ENCODE data around the gene BSCL2.
"Not testable (repeated sequence)": the region's sequence is repeated elsewhere in the genome, so short reads cannot be mapped to it uniquely, and the experiment has no call there.

Gene BSCL2

GRCh38 chr11:62667460-62667859, 39.8 kb downstream of the BSCL2 start:
- TF ChIP-seq ZNF274 (IDR thresholded peaks at IDR 0.05; ENCODE audit: low read depth, low read length) = no peak
- no peak overlapping the region for H3K4me3 ChIP-seq (ENCODE audit: low read length)

DNA sequence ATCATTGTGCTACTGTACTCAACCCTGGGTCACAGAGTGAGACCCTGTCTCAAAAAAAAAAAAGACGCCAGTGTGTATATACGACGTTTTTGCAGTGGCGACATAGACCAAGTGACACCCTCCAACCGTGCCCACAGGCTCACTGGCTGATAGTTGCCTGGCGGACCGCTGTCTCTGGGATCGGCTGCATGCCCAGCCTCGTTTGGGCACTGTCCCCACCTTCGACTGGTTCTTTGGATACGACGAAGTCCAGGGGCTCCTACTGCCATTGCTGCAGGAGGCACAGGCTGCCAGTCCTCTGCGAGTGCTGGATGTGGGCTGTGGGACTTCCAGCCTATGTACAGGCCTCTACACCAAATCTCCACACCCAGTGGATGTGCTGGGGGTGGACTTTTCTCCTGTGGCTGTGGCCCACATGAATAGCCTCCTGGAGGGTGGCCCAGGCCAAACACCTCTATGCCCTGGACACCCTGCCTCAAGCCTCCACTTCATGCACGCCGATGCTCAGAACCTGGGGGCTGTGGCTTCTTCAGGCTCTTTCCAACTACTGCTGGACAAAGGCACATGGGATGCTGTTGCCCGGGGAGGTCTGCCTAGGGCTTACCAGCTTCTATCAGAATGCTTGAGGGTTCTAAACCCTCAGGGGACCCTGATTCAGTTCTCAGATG, 40.8 kb downstream of the BSCL2 start:
- H3K4me3 ChIP-seq (ENCODE audit: low read length) = peak overlapping the region; percentile 83; the same call in 1 of the 2 replicates
- no peak for TF ChIP-seq ZNF274 (IDR thresholded peaks at IDR 0.05; ENCODE audit: low read depth, low read length)

- peak overlapping the region; percentile 83 for H3K4me3 ChIP-seq (ENCODE audit: low read length)
- TF ChIP-seq ZNF274 (IDR thresholded peaks at IDR 0.05; ENCODE audit: low read depth, low read length) = no peak
Measured at GRCh38 chr11:62665599-62666258, 41.5 kb downstream of the BSCL2 start.

DNA sequence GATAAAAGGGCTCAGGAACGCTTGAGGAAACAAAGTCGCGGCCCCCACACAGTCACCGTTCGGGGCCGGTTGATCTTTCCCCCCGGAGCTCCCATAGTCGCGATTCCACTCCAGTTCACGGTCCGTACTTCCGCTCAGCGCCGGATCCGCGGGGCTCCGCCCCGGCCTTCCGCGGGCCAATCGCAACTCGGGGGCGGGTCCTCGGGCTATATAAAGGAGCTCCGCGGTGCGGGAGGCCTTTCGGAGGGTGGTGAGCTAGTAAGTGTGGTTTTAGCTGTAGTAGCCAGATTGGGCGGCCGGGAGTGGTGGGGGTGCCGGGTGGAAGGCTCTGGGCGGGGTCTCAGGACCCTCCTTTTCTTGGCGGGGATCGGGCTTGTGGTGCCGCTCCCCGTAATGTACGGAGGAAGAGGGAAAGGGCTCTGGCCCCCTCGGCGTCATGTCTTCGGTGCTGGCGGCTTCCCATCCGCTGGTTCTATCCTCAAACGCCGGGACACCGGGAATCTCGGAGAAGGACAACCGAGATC, 42.1 kb downstream of the BSCL2 start, which contains the start of the genes C11orf98 and CSKMT:
Gene C11orf98 (minus strand): TSS at position 136 of the 524 bp plus-strand sequence. CDS start 41 bp downstream, at position 95.
Gene CSKMT (plus strand): TSS at position 238 of the 524 bp plus-strand sequence. CDS start 568 bp downstream, outside the sequence.
- peak within 1 kb of the TSS; percentile 83 for H3K4me3 ChIP-seq (ENCODE audit: low read length)
- no peak for TF ChIP-seq ZNF274 (IDR thresholded peaks at IDR 0.05; ENCODE audit: low read depth, low read length)

GRCh38 chr11:62664405-62665074, 42.7 kb downstream of the BSCL2 start:
- TF ChIP-seq ZNF274 (IDR thresholded peaks at IDR 0.05; ENCODE audit: low read depth, low read length) = no peak
- peak overlapping the region; percentile 83 for H3K4me3 ChIP-seq (ENCODE audit: low read length)

GRCh38 chr11:62656796-62657429, 50.3 kb downstream of the BSCL2 start:
- H3K4me3 ChIP-seq (ENCODE audit: low read length) = no peak overlapping the region
- no peak for TF ChIP-seq ZNF274 (IDR thresholded peaks at IDR 0.05; ENCODE audit: low read depth, low read length)

- TF ChIP-seq ZNF274 (IDR thresholded peaks at IDR 0.05; ENCODE audit: low read depth, low read length) = no peak
- H3K4me3 ChIP-seq (ENCODE audit: low read length) = no peak overlapping the region
Measured at GRCh38 chr11:62654297-62654696, 52.9 kb downstream of the BSCL2 start.

DNA sequence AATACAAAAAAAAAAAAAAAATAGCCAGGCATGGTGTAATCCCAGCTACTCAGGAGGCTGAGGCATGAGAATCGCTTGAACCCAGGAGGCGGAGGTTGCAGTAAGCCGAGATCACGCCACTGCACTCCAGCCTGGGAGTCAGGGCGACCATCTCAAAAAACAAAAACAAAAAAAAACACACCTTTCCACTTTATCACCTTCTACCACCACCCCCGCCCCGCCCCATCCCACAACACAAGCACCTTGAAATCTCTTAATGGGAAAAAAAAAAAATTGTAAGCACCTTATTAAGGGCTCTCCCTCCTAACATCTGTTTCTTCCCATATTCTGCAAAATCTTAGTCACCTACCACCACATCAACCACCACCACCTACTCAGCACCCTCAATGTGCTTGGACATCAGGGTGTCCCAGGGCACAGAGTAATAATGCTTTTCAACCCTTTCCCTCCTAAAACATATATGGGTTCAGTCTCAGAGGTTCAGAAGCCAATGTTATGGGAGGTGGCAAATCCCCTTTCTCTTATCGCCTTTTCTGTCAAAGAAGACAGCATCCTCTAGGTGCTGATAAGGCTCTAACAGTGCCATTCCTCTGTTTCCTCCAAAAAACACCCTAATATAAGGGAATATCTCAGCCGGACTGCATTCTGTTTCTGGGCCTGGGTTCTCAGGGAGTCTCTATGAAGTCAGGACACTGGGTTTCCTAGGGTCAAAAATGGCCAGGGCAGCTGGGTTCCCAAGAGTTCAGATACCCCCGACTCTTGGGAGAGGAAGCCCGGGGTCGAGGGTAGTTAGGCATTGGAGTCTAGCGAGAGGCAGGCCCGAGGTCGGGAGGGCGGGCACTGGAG, 54.8 kb downstream of the BSCL2 start:
- TF ChIP-seq ZNF274 (IDR thresholded peaks at IDR 0.05; ENCODE audit: low read depth, low read length) = no peak

DNA sequence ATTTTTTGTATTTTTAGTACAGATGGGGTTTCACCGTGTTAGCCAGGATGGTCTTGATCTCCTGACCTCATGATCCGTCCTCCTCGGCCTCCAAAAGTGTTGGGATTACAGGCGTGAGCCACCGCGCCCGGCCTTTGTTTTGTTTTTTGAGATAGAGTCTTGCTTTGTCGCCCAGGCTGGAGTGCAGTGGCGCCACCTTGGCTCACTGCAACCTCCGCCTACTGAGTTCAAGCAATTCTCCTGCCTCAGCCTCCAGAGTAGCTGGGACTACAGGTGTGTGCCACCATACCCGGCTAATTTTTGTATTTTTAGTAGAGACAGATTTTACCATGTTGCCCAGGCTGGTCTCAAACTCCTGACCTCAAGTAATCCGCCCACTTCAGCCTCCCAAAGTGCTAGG, 56.9 kb downstream of the BSCL2 start:
- H3K4me3 ChIP-seq (ENCODE audit: low read length) = not testable (repeated sequence)

More for the DNA sequence above, 54.8 kb downstream of the BSCL2 start:
- H3K4me3 ChIP-seq (ENCODE audit: low read length) = peak overlapping the region; percentile 96

DNA sequence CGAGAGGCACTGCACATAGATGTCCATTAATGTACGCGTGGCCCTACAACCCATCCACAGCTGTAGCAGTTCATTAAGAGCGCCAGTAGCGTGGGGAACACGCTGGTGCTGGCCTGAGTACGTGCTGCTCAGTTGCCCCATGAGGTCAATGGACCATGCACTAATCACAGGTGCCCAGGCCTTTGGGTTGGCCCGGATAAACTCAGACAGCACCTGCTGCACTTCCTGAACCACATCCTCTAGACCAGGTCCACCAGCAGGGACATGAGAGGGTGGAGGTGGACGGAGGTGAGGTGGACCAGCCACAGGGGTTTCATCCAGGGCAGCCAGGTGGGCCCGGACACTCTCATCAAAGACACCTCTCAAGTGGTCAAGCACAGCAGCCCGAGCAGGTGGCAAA, 57.7 kb downstream of the BSCL2 start:
- no peak for TF ChIP-seq ZNF274 (IDR thresholded peaks at IDR 0.05; ENCODE audit: low read depth, low read length)
- H3K4me3 ChIP-seq (ENCODE audit: low read length) = no peak overlapping the region

DNA sequence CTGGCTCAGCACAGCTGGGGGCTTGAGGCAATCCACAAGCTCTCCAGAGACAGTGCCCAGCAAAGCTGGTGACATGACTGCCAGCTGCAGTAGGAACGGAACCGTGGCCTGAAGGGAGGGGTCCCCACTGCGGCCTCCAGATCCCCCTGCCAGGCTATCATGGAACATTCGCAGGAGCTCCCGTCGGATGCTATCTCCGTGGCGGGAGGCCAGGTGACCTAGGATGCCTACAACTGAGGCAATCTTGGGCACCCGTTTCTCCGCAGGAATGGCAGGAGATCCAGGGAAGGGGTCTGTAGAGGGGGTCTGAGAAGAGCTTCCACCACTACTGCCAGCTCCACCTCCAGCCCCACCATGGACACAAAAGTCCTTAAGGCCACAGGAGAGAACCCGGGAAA, 58.3 kb downstream of the BSCL2 start:
- TF ChIP-seq ZNF274 (IDR thresholded peaks at IDR 0.05; ENCODE audit: low read depth, low read length) = no peak

GRCh38 chr11:62648185-62648966, 58.8 kb downstream of the BSCL2 start:
- H3K4me3 ChIP-seq (ENCODE audit: low read length) = no peak overlapping the region
- no peak for TF ChIP-seq ZNF274 (IDR thresholded peaks at IDR 0.05; ENCODE audit: low read depth, low read length)

More for the DNA sequence above, 58.3 kb downstream of the BSCL2 start:
- no peak overlapping the region for H3K4me3 ChIP-seq (ENCODE audit: low read length)
